GM18951 (cell line): Measurements from ENCODE around the gene CNOT4.
"Not testable (repeated sequence)": the region's sequence is repeated elsewhere in the genome, so short reads cannot be mapped to it uniquely, and the experiment has no call there.

Source experiments
- POLR2A ChIP-seq: IDR thresholded peaks from 4 replicates; pipeline ENCODE4 v1.6.1; 2011; ENCODE audit warnings: mild to moderate bottlenecking; ENCODE audit not compliant: insufficient read length, insufficient read depth; ENCODE audit errors: extremely low read depth
- in situ Hi-C: fragments of 300-500 bp; cut with MboI; formaldehyde crosslinking; loops from one replicate; pipeline ENCODE4 v1.12.0; 2022; ENCODE audit warnings: low sequenced_read_pairs, mixed read lengths, inconsistent platforms; ENCODE audit not compliant: unreplicated experiment

The CNOT4 gene

DNA sequence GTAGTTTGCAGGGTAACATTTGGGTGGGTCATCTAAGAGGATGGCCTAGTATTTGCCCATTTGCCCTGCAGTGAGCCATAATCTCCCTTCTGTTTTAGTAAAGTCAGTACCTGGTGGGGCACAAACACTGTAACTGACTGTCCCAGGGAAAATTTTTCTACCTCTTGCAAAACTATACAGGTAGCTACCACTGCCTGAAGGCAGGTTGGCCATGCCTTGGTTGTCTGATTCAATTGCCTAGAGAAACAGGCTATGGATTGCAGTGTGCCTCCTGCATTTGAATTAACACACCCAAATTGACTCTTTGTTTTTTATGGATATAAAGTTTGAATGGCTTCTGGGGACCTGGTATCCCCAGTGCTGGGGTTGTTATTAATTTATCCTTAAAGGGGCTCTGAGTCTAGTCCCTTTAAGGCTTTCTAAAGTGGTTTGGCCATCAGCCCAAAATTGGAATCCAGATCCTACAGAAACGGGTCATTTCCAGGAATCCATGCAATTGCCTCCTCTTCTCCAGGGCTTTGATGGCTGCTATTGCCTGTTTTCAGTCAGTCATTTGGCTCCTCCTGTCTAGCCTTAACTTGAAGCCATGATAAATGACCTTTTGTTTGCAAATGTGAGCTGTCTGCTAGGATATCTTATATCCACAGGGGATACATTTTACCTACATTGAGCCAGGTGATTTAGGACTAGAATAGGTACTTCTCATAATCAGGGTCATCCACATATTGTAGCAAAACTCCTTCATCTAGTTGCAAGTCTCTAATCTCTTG lies 187.1 kb downstream of the CNOT4 start:
- TF ChIP-seq POLR2A: no peak
- in situ Hi-C loops: no loop called here

DNA sequence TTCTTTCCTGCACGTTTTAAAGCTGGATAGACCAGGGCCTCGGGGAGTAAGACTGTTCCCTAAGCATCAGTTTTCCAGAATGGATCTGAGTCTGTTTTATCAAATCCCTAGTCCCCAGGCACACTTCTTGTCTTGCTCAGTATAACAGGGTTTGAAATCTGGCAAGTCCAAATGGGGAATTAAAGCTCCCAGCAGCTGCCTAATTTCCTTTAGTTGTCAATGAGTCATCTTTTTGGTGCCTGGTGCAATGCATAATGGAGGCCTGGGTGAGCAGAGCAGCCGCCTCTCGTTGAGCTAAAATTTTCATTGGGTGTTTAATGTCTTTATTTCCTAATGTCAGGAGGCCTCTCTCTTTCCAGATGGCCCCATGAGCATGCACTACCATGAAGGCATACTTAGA lies 188.3 kb downstream of the CNOT4 start:
- TF ChIP-seq POLR2A: no peak
- in situ Hi-C loops: no loop called here

DNA sequence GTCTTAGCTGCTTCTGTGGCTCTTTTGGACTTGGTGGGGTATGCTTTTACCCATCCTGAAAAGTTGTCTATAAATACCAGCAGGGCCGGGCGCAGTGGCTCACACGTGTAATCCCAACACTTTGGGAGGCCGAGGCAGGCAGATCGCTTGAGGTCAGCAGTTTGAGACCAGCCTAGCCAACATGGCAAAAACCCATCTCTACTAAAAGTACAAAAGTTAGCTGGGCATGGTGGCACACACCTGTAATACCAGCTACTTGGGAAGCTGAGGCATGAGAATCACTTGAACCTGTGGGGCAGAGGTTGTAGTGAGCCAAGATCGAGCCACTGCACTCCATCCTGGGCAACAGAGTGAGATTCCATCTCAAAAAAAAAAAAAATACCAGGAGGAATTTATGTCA lies 188.9 kb downstream of the CNOT4 start:
- in situ Hi-C loops: not testable (repeated sequence)

GRCh38 chr7:135320268-135320667 lies 189.6 kb downstream of the CNOT4 start:
- in situ Hi-C loops: no loop called here
- no peak for TF ChIP-seq POLR2A

DNA sequence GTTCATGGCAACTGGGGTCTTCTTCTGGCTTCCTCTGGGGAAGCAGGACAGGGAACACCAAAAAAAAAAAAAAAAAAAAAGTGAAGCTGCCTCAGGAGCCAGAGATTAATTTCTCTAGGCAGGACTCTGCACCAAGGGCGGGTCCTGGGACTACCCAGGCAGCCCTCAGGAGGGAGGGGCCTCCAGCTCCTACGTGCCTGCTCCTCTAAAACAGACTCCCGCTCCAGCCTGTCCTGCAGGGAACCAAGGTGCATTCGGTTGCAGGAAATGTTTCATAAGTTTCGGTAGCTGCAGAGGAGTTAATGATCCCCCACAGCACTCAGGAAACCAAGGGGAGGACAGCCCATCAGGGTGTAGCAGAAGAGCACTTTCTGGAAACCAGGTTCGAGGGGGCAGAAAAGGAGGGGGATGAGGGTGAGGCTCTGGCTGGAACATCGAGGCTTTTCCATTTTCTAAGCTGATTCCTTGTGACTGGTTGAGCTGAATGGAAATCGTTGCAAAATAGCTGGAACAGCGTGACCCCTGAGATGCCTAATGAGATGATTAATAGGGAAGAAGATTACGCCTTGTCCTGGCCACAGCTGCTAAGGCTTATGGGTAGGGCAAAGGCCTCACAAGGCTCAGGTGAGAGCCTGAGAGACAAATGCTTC lies 192.1 kb downstream of the CNOT4 start:
- in situ Hi-C loops: no loop called here
- TF ChIP-seq POLR2A: no peak

- no peak for TF ChIP-seq POLR2A
- in situ Hi-C loops: no loop called here
Observed at GRCh38 chr7:135316648-135317313, 193.1 kb downstream of the CNOT4 start.

DNA sequence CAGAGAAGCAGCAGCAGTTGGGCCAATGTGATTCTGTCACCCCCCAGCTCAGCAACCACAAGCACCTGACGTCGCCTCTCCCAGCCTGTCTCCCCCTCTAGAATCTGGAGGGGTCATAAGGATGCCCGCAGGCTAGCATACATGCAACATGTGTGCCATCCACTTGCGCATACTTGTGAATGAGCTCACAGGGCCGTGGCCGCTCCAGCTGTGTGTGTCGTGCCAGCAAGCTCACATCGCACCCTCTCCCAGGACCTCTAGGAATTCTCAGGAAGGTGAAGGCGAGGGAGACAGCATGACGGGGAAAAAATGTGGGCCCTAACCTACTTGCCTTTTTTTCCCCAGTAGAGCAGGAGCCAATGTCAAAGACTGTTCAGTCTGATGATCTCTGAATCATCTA lies 195.9 kb downstream of the CNOT4 start:
- no peak for TF ChIP-seq POLR2A
- in situ Hi-C loops: no loop called here
